Cardiac muscle cell (in vitro differentiated cells and primary cell): Measurements from ENCODE around the gene FRAT2. TPM values are rescaled to one million over a fixed set of nuclear protein-coding genes. Genes with fewer than 3 reads are reported as not detected.
A peak's percentile ranks its signal among the peaks of the same experiment; 100 is the strongest.

Experiments used
- DNase-seq, 2 donors: peaks; one replicate each; pipeline versions ENCODE4 v3.0.0 to v3.0.0-alpha.2; 2010 to 2017; ENCODE audit warnings: low read depth in 1 of 2, low spot score in 1 of 2
- H3K27ac ChIP-seq: fragments of 200-600 bp; sonication (generic); 2 replicates; pipeline ENCODE4 v1.5.1; 2016
- H3K27me3 ChIP-seq: fragments of 200-600 bp; sonication (generic); 2 replicates; pipeline ENCODE4 v1.6.0; 2016; ENCODE audit warnings: control low read depth
- H3K36me3 ChIP-seq: fragments of 200-600 bp; sonication (generic); 2 replicates; pipeline ENCODE4 v1.5.1; 2016; ENCODE audit warnings: control low read depth
- H3K4me1 ChIP-seq: fragments of 200-600 bp; sonication (generic); 2 replicates; pipeline ENCODE4 v1.8.1; 2017; ENCODE audit warnings: low read depth, mild to moderate bottlenecking, mixed run types
- H3K4me3 ChIP-seq: fragments of 200-600 bp; sonication (generic); 2 replicates; pipeline ENCODE4 v1.5.1; 2016; ENCODE audit warnings: mild to moderate bottlenecking
- H3K9me3 ChIP-seq: fragments of 200-600 bp; sonication (generic); 2 replicates; pipeline ENCODE4 v1.5.1; 2017; ENCODE audit warnings: low read depth, mild to moderate bottlenecking, control low read depth
- polyA plus RNA-seq: library from polyadenylated mRNA; unstranded; fragments of >200 nt; fragmentation: Nextera tagmentation; extraction: Ambion mirVana; gene quantifications from 2 replicates; pipeline ENCODE4 v1.2.1, GENCODE V29; 2016
- total RNA-seq: library from RNA; depleted of rRNA; stranded (reverse); fragments of >200 nt; gene quantifications from 2 replicates; pipeline ENCODE4 v1.2.3, GENCODE V29; 2016
- TF ChIP-seq, protein P1 (sequence below): IDR thresholded peaks from 2 replicates; pipeline ENCODE4 v1.5.1; 2012; ENCODE audit warnings: low read depth, mild to moderate bottlenecking, low read length

FRAT2 gene
- total and polyA plus RNA-seq, 2 experiments from 2014 or later = 30.1 to 30.6 TPM

DNA sequence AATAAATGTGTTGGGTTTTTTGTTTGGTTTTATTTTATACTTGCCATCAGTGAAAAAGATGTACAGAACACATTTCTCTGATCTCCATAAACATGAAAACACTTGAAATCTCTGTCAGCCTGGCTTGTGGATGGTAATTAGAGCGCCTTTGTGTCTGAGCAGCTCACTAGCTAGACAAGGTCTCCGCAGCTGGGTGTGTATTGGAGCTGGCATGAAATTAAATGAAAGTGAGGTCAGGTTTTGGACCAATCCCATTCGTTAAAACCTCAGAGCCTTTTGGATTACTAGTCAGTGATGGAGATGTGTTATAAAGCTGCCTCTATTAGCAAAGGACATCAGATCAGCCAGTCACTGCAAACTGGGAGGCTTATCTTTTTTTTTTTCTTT, 12.7 kb downstream of the FRAT2 start:
- Histone ChIP-seq H3K4me3 (no peak overlapping the region), H3K27ac (no peak overlapping the region), H3K4me1 (peaks cover 17% of the 10 kb centered on the region), H3K9me3 (no peaks in the 10 kb centered on the region), H3K36me3 (no peaks in the 10 kb centered on the region), H3K27me3 (no peaks in the 10 kb centered on the region)
- TF ChIP-seq, protein P1, sequence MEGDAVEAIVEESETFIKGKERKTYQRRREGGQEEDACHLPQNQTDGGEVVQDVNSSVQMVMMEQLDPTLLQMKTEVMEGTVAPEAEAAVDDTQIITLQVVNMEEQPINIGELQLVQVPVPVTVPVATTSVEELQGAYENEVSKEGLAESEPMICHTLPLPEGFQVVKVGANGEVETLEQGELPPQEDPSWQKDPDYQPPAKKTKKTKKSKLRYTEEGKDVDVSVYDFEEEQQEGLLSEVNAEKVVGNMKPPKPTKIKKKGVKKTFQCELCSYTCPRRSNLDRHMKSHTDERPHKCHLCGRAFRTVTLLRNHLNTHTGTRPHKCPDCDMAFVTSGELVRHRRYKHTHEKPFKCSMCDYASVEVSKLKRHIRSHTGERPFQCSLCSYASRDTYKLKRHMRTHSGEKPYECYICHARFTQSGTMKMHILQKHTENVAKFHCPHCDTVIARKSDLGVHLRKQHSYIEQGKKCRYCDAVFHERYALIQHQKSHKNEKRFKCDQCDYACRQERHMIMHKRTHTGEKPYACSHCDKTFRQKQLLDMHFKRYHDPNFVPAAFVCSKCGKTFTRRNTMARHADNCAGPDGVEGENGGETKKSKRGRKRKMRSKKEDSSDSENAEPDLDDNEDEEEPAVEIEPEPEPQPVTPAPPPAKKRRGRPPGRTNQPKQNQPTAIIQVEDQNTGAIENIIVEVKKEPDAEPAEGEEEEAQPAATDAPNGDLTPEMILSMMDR = no peak
- no peak for DNase-seq

DNA sequence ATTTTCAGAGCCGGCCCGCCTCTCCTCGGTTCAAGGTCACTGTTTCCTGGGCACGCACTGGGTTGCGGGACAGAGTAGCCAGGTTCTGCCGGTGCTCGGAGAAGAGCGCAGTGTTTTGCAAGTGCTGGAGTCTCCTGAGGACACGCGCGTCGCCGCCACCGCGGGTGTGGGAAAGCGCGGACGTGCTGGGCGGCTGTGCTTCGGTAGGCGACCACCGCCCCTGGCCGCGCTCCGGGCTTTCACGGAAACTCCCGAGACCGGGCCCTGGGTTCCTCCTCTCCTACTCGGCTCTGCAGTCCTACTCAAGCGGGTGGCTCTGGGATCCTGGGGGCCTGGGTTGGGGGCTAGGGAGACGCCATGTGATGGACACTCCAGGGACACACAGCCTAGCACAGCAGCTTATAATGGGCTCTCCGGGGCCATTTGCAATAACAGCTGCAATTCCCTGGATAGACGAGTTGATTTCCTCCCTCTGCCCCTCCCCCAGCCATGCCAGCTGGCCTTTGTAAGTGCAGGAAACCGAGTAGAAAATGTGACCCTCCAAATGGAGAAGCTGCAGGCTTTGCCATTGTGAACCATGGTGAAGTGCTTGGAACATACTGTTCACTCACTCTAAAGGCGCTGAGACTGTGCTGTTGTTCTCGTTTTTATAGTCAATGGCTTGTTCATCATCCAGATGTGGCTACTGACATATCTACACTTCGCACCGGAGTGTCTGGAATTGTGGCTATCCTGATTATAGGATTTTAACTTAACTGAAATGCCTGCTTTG, 13.3 kb downstream of the FRAT2 start:
- Histone ChIP-seq H3K27ac (no peak overlapping the region), H3K36me3 (no peaks in the 10 kb centered on the region), H3K4me1 (peaks cover 17% of the 10 kb centered on the region), H3K9me3 (no peaks in the 10 kb centered on the region), H3K4me3 (peak overlapping the region; percentile 85), H3K27me3 (no peaks in the 10 kb centered on the region)
- TF ChIP-seq, protein P1 = no peak
- DNase-seq = no peak

DNA sequence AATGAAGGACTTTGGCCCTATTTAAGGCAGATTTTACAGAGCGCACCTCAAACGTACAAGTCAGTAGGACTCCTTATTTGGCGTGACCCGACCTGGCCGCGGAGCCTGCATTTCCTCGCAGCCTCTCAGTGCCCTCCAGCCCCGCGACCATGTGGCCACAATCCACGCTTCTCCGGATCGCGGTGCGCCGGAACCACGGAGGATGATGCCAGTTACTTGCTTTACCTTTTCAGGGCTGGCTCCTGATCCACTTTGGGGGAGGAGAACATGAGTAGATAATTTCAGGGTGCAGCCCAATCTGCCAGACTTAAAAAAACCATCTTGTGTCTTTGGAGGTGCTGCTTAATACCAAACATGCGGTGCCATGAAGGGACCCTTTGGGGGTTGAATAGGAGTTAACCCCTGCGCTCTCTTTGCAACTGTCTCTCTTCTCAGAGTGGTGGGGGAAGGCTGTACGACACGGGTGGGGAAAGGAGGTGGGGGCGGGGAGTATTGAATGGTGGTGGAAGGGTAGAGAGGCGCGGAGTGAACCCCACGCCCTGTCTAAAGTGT, 14.0 kb downstream of the FRAT2 start:
- no peaks in the 10 kb centered on the region for H3K9me3 ChIP-seq
- H3K27me3 ChIP-seq = no peaks in the 10 kb centered on the region
- DNase-seq = peak in 1 of 2 donors; percentile 33
- TF ChIP-seq, protein P1 = no peak
- peak overlapping the region; percentile 85 for H3K4me3 ChIP-seq
- no peak overlapping the region for H3K27ac ChIP-seq
- H3K4me1 ChIP-seq = peaks cover 11% of the 10 kb centered on the region
- no peaks in the 10 kb centered on the region for H3K36me3 ChIP-seq

DNA sequence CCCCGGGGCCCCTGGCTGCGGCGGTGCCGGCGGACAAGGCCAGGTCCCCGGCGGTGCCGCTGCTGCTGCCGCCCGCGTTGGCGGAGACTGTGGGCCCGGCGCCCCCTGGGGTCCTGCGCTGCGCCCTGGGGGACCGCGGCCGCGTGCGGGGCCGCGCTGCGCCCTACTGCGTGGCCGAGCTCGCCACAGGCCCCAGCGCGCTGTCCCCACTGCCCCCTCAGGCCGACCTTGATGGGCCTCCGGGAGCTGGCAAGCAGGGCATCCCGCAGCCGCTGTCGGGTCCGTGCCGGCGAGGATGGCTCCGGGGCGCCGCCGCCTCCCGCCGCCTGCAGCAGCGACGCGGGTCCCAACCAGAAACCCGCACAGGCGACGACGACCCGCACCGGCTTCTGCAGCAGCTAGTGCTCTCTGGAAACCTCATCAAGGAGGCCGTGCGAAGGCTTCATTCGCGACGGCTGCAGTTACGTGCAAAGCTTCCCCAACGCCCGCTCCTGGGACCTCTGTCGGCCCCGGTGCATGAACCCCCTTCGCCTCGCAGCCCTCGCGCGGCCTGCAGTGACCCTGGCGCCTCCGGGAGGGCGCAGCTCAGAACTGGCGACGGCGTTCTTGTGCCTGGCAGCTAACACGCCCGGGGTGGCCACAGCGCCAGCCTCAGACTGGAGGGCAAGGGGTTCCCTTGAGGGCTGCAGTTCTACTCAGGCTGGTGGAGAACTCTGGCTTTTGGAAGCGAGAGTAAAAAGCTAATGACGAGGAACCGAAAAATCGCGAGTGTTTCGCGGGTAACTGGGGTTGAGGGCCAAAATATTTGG, 14.7 kb downstream of the FRAT2 start:
- DNase-seq = peak in 1 of 2 donors; percentile 71

More for the DNA sequence above, 14.7 kb downstream of the FRAT2 start:
- Histone ChIP-seq H3K9me3 (no peaks in the 10 kb centered on the region), H3K36me3 (no peaks in the 10 kb centered on the region), H3K27me3 (no peaks in the 10 kb centered on the region), H3K4me1 (peaks cover 8% of the 10 kb centered on the region), H3K4me3 (peak overlapping the region; percentile 85), H3K27ac (peak overlapping the region; percentile 98)
- TF ChIP-seq, protein P1 = peak; percentile 12
